Retinal pigment epithelial cell (primary cell): ENCODE measurements around the gene BTRC.
"Not testable (repeated sequence)": the region's sequence is repeated elsewhere in the genome, so short reads cannot be mapped to it uniquely, and the experiment has no call there.

Experiments used
- DNase-seq: peaks from one replicate; pipeline ENCODE4 v3.0.0-alpha.2; 2010; ENCODE audit warnings: low read depth
- H3K4me3 ChIP-seq: 2 replicates; pipeline ENCODE4 v1.5.1; 2011; ENCODE audit warnings: mild to moderate bottlenecking, low read length, control low read depth, moderate library complexity
- CTCF ChIP-seq: conservative IDR thresholded peaks from 2 replicates; pipeline ENCODE4 v1.5.1; 2011; ENCODE audit warnings: low read depth, low read length, control low read depth, inconsistent platforms

Gene BTRC

GRCh38 chr10:101319241-101319915 lies 34.6 kb upstream of the BTRC start:
- DNase-seq, result no peak
- H3K4me3 ChIP-seq, result no peak overlapping the region

GRCh38 chr10:101321073-101321472 lies 32.9 kb upstream of the BTRC start:
- H3K4me3 ChIP-seq, result no peak overlapping the region
- no peak for TF ChIP-seq CTCF
- no peak for DNase-seq

More at GRCh38 chr10:101319241-101319915, 34.6 kb upstream of the BTRC start:
- no peak for TF ChIP-seq CTCF

DNA sequence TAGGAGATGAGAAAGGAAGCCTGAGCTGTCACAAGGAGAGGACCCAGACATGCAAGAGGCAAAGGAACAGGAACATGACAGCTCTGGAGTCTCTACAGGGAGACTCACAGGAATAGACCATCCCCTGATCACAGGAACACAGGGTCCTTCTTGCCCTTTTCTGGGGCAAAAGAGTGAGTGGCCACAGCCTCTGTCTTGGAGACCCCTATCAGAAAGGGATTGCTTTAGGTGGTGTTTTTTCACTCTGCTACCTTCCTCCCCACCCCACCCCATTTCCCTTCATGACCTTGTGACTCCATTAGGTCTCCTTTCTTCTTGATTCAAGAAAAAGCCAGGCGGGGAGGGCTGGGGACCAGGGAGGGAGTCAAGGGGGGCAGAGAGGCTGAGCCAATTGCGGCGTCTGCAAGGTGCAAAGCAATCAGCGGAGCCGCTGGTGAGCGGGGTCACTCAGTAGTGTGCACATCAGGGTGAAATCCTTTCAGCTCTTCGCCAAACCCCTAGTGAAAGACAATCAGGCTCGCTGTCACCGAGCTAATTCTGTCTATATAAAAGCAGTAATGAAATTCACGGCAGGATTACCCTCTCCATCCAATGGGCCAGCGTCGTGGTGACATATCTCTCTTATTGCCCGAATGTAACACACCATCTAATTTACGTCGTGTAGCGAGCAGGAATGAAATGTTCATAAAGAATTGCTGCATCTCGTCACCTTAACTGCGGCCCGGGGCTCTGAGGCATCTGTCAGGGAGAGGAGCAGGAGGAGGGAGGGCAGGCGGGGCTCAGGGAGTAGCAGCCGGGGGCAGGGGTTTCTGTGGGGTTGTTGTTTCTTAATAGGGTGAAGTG lies 31.5 kb upstream of the BTRC start:
- no peak overlapping the region for H3K4me3 ChIP-seq
- no peak for TF ChIP-seq CTCF
- DNase-seq, result no peak

DNA sequence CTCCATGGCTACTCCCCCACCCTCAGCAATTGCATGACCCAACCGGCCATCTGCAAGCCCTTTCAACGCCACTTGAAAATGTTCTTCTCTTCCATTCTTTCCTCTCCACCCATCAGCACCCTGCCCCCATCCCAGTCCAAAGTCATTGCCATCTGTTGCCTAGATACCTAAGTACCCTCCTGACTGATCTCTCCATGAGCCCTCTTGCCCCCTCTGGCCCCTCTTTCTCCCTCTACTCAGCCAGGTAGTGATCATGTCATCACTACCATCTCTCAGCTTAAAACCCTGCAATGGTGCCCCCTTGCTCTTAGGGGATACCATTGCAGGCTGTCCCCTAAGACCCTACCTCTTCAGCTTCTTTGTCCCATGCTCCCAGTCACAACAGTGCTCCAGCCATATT lies 30.5 kb upstream of the BTRC start:
- no peak for TF ChIP-seq CTCF
- DNase-seq, result no peak

DNA sequence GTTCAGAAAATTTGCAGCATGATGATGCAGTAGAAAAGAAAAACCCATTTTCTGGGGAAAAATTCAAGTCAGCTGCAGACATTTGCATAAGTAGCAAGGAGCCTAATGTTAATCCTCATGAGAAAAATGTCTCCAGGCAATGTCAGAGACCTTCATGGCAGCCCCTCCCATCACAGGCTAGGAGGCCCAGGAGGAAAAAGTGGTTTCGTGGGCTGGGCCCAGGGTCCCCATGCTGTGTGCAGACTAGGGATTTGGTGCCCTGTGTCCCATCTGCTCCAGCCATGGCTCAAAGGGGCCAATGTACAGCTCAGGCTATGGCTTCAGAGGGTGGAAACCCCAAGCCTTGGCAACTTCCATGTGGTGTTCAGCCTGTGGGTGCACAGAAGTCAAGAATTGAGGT lies 26.5 kb upstream of the BTRC start:
- DNase-seq, H3K4me3 ChIP-seq: not testable (repeated sequence)

More for the DNA sequence above, 30.5 kb upstream of the BTRC start:
- no peak overlapping the region for H3K4me3 ChIP-seq

- no peak for TF ChIP-seq CTCF
- H3K4me3 ChIP-seq, result no peak overlapping the region
- DNase-seq, result no peak
Observed at GRCh38 chr10:101329341-101330032, 24.5 kb upstream of the BTRC start.

- DNase-seq, result no peak
- TF ChIP-seq CTCF, result no peak
- H3K4me3 ChIP-seq, result no peak overlapping the region
Observed at GRCh38 chr10:101330231-101330630, 23.7 kb upstream of the BTRC start.
